Activated naive CD8-positive, alpha-beta T cell (primary cell): Measurements from ENCODE around the gene LDLRAD3.

Experiments used
- H3K27ac Mint-ChIP-seq: one replicate; pipeline ENCODE4 v1.8.0; 2021; ENCODE audit warnings: mixed read lengths
- H3K27me3 Mint-ChIP-seq: one replicate; pipeline ENCODE4 v1.8.0; 2021; ENCODE audit warnings: mixed read lengths
- H3K36me3 Mint-ChIP-seq: one replicate; pipeline ENCODE4 v1.8.0; 2021; ENCODE audit warnings: mixed read lengths
- H3K4me1 Mint-ChIP-seq: one replicate; pipeline ENCODE4 v1.8.0; 2021; ENCODE audit warnings: low read depth, mixed read lengths
- H3K4me3 Mint-ChIP-seq: one replicate; pipeline ENCODE4 v1.8.0; 2021; ENCODE audit warnings: mild to moderate bottlenecking, mixed read lengths
- H3K9me3 Mint-ChIP-seq: one replicate; pipeline ENCODE4 v1.8.0; 2021; ENCODE audit warnings: low read depth, mixed read lengths

Gene LDLRAD3

GRCh38 chr11:36086366-36086765 lies 142.5 kb downstream of the LDLRAD3 start:
- no peaks in the 10 kb centered on the region for H3K9me3 Mint-ChIP-seq
- peaks cover 11% of the 10 kb centered on the region for H3K27me3 Mint-ChIP-seq
- H3K36me3 Mint-ChIP-seq, result no peaks in the 10 kb centered on the region
- no peak overlapping the region for H3K4me3 Mint-ChIP-seq
- H3K4me1 Mint-ChIP-seq, result no peaks in the 10 kb centered on the region
- no peak overlapping the region for H3K27ac Mint-ChIP-seq

GRCh38 chr11:36088266-36088972 lies 144.6 kb downstream of the LDLRAD3 start:
- Mint-ChIP-seq H3K27ac (no peak overlapping the region), H3K4me1 (no peaks in the 10 kb centered on the region), H3K9me3 (no peaks in the 10 kb centered on the region)

GRCh38 chr11:36089920-36090319 lies 146.1 kb downstream of the LDLRAD3 start:
- Mint-ChIP-seq H3K27ac (no peak overlapping the region), H3K36me3 (no peaks in the 10 kb centered on the region), H3K4me3 (no peak overlapping the region), H3K4me1 (no peaks in the 10 kb centered on the region), H3K27me3 (peaks cover 16% of the 10 kb centered on the region), H3K9me3 (no peaks in the 10 kb centered on the region)

More at GRCh38 chr11:36088266-36088972, 144.6 kb downstream of the LDLRAD3 start:
- Mint-ChIP-seq H3K27me3 (peaks cover 10% of the 10 kb centered on the region), H3K4me3 (no peak overlapping the region), H3K36me3 (no peaks in the 10 kb centered on the region)

- H3K27me3 Mint-ChIP-seq, result peaks cover 19% of the 10 kb centered on the region
- no peaks in the 10 kb centered on the region for H3K9me3 Mint-ChIP-seq
- no peaks in the 10 kb centered on the region for H3K36me3 Mint-ChIP-seq
- no peak overlapping the region for H3K4me3 Mint-ChIP-seq
- no peaks in the 10 kb centered on the region for H3K4me1 Mint-ChIP-seq
- no peak overlapping the region for H3K27ac Mint-ChIP-seq
Observed at GRCh38 chr11:36090356-36091109, 146.7 kb downstream of the LDLRAD3 start.

- H3K4me3 Mint-ChIP-seq, result no peak overlapping the region
- peaks cover 19% of the 10 kb centered on the region for H3K27me3 Mint-ChIP-seq
- H3K27ac Mint-ChIP-seq, result no peak overlapping the region
- H3K36me3 Mint-ChIP-seq, result no peaks in the 10 kb centered on the region
- no peaks in the 10 kb centered on the region for H3K9me3 Mint-ChIP-seq
- no peaks in the 10 kb centered on the region for H3K4me1 Mint-ChIP-seq
Observed at GRCh38 chr11:36091256-36091811, 147.5 kb downstream of the LDLRAD3 start.

GRCh38 chr11:36092314-36093030 lies 148.6 kb downstream of the LDLRAD3 start:
- no peaks in the 10 kb centered on the region for H3K9me3 Mint-ChIP-seq
- H3K27ac Mint-ChIP-seq, result no peak overlapping the region
- H3K36me3 Mint-ChIP-seq, result no peaks in the 10 kb centered on the region
- no peaks in the 10 kb centered on the region for H3K4me1 Mint-ChIP-seq
- no peak overlapping the region for H3K4me3 Mint-ChIP-seq
- H3K27me3 Mint-ChIP-seq, result peaks cover 20% of the 10 kb centered on the region

GRCh38 chr11:36093548-36093947 lies 149.7 kb downstream of the LDLRAD3 start:
- no peak overlapping the region for H3K4me3 Mint-ChIP-seq
- no peaks in the 10 kb centered on the region for H3K36me3 Mint-ChIP-seq
- H3K27me3 Mint-ChIP-seq, result peaks cover 20% of the 10 kb centered on the region
- H3K4me1 Mint-ChIP-seq, result no peaks in the 10 kb centered on the region
- H3K9me3 Mint-ChIP-seq, result no peaks in the 10 kb centered on the region
- no peak overlapping the region for H3K27ac Mint-ChIP-seq

GRCh38 chr11:36094164-36094563 lies 150.3 kb downstream of the LDLRAD3 start:
- H3K9me3 Mint-ChIP-seq, result no peaks in the 10 kb centered on the region
- H3K36me3 Mint-ChIP-seq, result no peaks in the 10 kb centered on the region
- H3K4me1 Mint-ChIP-seq, result no peaks in the 10 kb centered on the region
- H3K27me3 Mint-ChIP-seq, result peaks cover 16% of the 10 kb centered on the region
- H3K4me3 Mint-ChIP-seq, result no peak overlapping the region
- H3K27ac Mint-ChIP-seq, result no peak overlapping the region

- peaks cover 13% of the 10 kb centered on the region for H3K27me3 Mint-ChIP-seq
Observed at GRCh38 chr11:36095716-36096115, 151.9 kb downstream of the LDLRAD3 start.

GRCh38 chr11:36097219-36097650 lies 153.4 kb downstream of the LDLRAD3 start:
- no peaks in the 10 kb centered on the region for H3K9me3 Mint-ChIP-seq
- no peaks in the 10 kb centered on the region for H3K36me3 Mint-ChIP-seq
- H3K27ac Mint-ChIP-seq, result no peak overlapping the region
- H3K27me3 Mint-ChIP-seq, result peaks cover 13% of the 10 kb centered on the region
- H3K4me3 Mint-ChIP-seq, result no peak overlapping the region
- no peaks in the 10 kb centered on the region for H3K4me1 Mint-ChIP-seq

More at GRCh38 chr11:36095716-36096115, 151.9 kb downstream of the LDLRAD3 start:
- Mint-ChIP-seq H3K4me3 (no peak overlapping the region), H3K27ac (no peak overlapping the region), H3K9me3 (no peaks in the 10 kb centered on the region), H3K36me3 (no peaks in the 10 kb centered on the region), H3K4me1 (no peaks in the 10 kb centered on the region)

GRCh38 chr11:36098087-36098486 lies 154.2 kb downstream of the LDLRAD3 start:
- H3K27ac Mint-ChIP-seq, result no peak overlapping the region

GRCh38 chr11:36098853-36099375 lies 155.1 kb downstream of the LDLRAD3 start:
- Mint-ChIP-seq H3K27me3 (peaks cover 7% of the 10 kb centered on the region), H3K4me1 (no peaks in the 10 kb centered on the region), H3K4me3 (no peak overlapping the region), H3K9me3 (no peaks in the 10 kb centered on the region), H3K36me3 (no peaks in the 10 kb centered on the region), H3K27ac (no peak overlapping the region)

More at GRCh38 chr11:36098087-36098486, 154.2 kb downstream of the LDLRAD3 start:
- no peaks in the 10 kb centered on the region for H3K36me3 Mint-ChIP-seq
- no peak overlapping the region for H3K4me3 Mint-ChIP-seq
- H3K4me1 Mint-ChIP-seq, result no peaks in the 10 kb centered on the region
- H3K27me3 Mint-ChIP-seq, result peaks cover 11% of the 10 kb centered on the region
- no peaks in the 10 kb centered on the region for H3K9me3 Mint-ChIP-seq

- Mint-ChIP-seq H3K9me3 (no peaks in the 10 kb centered on the region), H3K27ac (no peak overlapping the region), H3K36me3 (no peaks in the 10 kb centered on the region), H3K27me3 (peaks cover 2% of the 10 kb centered on the region), H3K4me1 (no peaks in the 10 kb centered on the region), H3K4me3 (no peak overlapping the region)
Observed at GRCh38 chr11:36101466-36101865, 157.6 kb downstream of the LDLRAD3 start.

GRCh38 chr11:36102868-36103267 lies 159.0 kb downstream of the LDLRAD3 start:
- Mint-ChIP-seq H3K4me1 (no peaks in the 10 kb centered on the region), H3K9me3 (no peaks in the 10 kb centered on the region), H3K27me3 (peaks cover 2% of the 10 kb centered on the region), H3K27ac (no peak overlapping the region), H3K4me3 (no peak overlapping the region), H3K36me3 (no peaks in the 10 kb centered on the region)
